HG03571 (cell line): ENCODE measurements around the gene SUN3.
A peak's percentile ranks its signal among the peaks of the same experiment; 100 is the strongest.
"Not testable (repeated sequence)": the region's sequence is repeated elsewhere in the genome, so short reads cannot be mapped to it uniquely, and the experiment has no call there.

ENCODE experiments used
- ATAC-seq: cut with Tn5 transposase; IDR thresholded peaks from one replicate; pipeline ENCODE4 v1.9.1; 2021; ENCODE audit not compliant: unreplicated experiment

SUN3 gene

GRCh38 chr7:47945261-47946015 lies 83.5 kb downstream of the SUN3 start:
- ATAC-seq = no peak

GRCh38 chr7:47944536-47945260 lies 84.2 kb downstream of the SUN3 start:
- no peak for ATAC-seq

- no peak for ATAC-seq
Measured at GRCh38 chr7:47943676-47944474, 85.0 kb downstream of the SUN3 start.

DNA sequence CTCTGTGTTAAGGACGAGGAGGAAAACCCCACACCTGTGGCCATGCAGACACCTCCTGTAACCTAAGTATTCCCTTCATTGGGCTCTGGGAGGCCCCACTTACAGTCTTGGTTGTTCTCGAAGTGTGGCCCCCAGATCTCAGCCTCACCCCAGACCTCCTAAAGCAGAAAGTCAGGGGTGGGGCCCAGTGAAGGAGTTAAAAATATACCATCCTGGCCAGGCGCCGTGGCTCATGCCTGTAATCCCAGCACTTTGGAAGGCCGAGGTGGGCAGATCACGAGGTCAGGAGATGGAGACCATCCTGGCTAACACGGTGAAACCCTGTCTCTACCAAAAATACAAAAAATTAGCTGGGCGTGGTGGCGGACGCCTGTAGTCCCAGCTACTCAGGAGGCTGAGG lies 86.3 kb downstream of the SUN3 start:
- ATAC-seq = not testable (repeated sequence)

- no peak for ATAC-seq
Measured at GRCh38 chr7:47942132-47942531, 86.8 kb downstream of the SUN3 start.

- no peak for ATAC-seq
Measured at GRCh38 chr7:47941136-47941844, 87.6 kb downstream of the SUN3 start.

DNA sequence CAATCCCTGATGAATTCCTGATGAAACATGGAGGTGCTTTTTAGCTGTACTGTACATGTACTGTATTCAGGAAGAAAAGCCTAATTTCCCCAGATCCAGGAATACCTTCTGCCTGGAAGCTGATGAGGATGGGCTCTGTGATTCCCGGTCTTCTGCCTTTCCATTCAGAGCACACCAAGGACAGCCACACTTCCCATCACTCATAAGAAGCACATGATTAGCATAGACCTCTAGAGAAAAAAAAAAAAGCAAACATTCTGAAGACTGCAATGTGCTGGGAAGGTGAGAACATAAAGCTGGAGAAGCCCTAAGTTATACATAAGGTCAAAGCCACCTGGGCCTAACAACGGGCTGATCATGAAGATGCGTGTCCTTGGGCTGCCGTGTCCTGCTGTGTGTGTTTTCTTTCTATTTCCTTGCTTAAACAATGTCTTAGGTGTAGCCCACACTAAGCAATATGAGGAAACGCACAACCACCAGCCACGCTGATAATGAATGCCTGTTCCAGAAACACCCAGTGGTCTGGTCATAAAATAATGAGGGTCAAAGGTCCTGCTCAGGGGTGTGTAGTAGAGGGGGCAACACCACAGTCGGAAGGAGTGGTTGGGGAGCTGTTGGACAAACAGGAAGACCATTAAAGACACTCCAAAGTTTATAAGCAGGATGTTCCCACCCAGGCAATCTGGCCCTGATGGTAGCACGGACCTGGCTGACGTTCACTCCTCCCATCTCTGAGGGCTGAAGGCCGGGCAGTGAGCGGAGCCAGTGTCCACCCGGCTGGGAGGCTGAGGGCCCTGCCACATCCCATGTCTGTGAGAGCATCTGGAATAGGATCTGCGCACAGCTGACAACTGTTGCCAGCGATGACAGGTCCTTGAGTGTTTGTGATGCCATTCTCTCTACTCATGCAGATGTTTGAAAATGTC lies 88.6 kb downstream of the SUN3 start:
- no peak for ATAC-seq

- ATAC-seq = no peak
Measured at GRCh38 chr7:47939425-47940036, 89.4 kb downstream of the SUN3 start.

DNA sequence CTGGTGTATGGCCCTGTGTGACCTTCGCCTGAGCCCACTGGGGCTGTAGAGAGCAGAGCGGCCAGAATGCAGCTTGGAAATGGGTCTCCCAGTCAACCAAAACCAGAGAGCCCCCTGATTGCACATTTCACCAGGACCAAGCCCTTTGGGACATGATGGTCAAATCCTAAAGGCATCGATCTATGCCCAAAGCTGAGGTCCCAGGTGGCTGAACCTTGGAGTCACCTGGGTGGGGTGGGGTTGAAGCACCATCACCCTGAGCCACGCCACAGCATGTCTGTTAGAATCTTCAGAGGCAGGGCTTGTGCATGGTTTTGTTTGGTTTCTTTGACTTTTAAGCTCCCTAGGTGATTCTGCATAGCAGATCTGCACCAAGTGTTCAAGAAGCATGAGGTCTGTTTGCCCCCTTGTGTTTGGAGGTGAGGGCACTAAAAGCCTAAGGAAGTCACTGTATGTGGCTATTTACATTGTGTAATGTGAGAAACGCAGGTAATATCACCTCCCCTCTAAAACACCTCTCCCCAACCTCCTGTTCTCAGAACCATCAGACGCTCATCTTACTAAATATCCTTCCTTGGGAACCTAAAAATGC lies 90.2 kb downstream of the SUN3 start:
- no peak for ATAC-seq

- peak; percentile 58 for ATAC-seq
Measured at GRCh38 chr7:47937711-47938573, 91.0 kb downstream of the SUN3 start.
